Osteocyte (in vitro differentiated cells): Measurements from ENCODE around the gene FBXW4. TPM values are rescaled to one million over a fixed set of nuclear protein-coding genes. Genes with fewer than 3 reads are reported as not detected.

Source experiments
- DNase-seq: peaks from one replicate; pipeline ENCODE4 v3.0.0; 2021; ENCODE audit warnings: mixed read lengths; ENCODE audit not compliant: unreplicated experiment; ENCODE audit errors: extremely low spot score
- H3K27ac Mint-ChIP-seq: one replicate; pipeline ENCODE4 v1.8.0; 2021; ENCODE audit warnings: mild to moderate bottlenecking, mixed read lengths; ENCODE audit not compliant: unreplicated experiment
- H3K27me3 Mint-ChIP-seq: one replicate; pipeline ENCODE4 v1.8.0; 2021; ENCODE audit warnings: mixed read lengths; ENCODE audit not compliant: unreplicated experiment
- H3K36me3 Mint-ChIP-seq: one replicate; pipeline ENCODE4 v1.8.0; 2021; ENCODE audit warnings: mixed read lengths; ENCODE audit not compliant: unreplicated experiment
- H3K4me1 Mint-ChIP-seq: one replicate; pipeline ENCODE4 v1.8.0; 2021; ENCODE audit warnings: mixed read lengths; ENCODE audit not compliant: unreplicated experiment
- H3K4me3 Mint-ChIP-seq: one replicate; pipeline ENCODE4 v1.8.0; 2021; ENCODE audit warnings: mild to moderate bottlenecking, moderate library complexity, mixed read lengths; ENCODE audit not compliant: unreplicated experiment
- H3K9me3 Mint-ChIP-seq: one replicate; pipeline ENCODE4 v1.8.0; 2021; ENCODE audit warnings: mixed read lengths; ENCODE audit not compliant: unreplicated experiment
- CTCF ChIP-seq: fragments of 200-600 bp; sonication (generic); IDR thresholded peaks from 2 replicates; pipeline ENCODE4 v1.5.0; 2021; ENCODE audit warnings: antibody characterized with exemption, mild to moderate bottlenecking, moderate library complexity
- total RNA-seq: library from RNA; stranded (reverse); gene quantifications from 2 replicates; pipeline ENCODE4 v1.2.1, GENCODE V29; 2021

FBXW4 gene
- total RNA-seq, 1 donor from 2014 or later: 44.6 TPM

- H3K36me3 Mint-ChIP-seq: peaks cover 1% of the 10 kb centered on the region
- no peak for DNase-seq
- no peak overlapping the region for H3K4me3 Mint-ChIP-seq
- H3K4me1 Mint-ChIP-seq: peaks cover 25% of the 10 kb centered on the region
- TF ChIP-seq CTCF: no peak
- no peaks in the 10 kb centered on the region for H3K9me3 Mint-ChIP-seq
- H3K27me3 Mint-ChIP-seq: no peaks in the 10 kb centered on the region
- no peak overlapping the region for H3K27ac Mint-ChIP-seq
These were observed 1.7 kb upstream of the FBXW4 start for GRCh38 chr10:101696632-101697031.

DNA sequence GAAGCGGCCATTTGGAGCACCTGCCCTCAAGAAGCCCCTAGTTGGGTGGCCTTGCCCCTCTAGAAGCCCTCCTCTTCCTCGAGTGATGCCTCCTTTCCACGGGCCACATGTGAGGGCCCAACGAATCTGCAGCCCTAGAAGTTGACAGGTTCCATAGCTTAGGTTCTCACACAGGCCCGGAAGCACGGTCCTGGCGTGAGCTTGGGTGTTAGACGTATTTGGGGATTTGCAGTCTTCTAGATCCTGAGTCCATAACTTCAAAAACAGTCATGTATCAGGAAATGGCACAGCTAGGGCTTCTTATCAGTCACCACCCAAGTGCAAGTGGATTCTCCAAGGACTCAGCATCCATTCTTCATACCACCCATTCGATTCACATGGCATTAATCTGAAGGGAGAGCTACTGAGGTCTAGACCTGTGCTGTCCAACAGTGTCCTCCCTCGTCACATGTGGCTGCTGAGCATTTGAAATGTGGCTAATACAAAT lies 477 bp upstream of the FBXW4 start:
- TF ChIP-seq CTCF: no peak
- Mint-ChIP-seq H3K4me3 (peak overlapping the region; percentile 73), H3K9me3 (no peaks in the 10 kb centered on the region), H3K36me3 (peaks cover under 1% of the 10 kb centered on the region), H3K27ac (peak overlapping the region; percentile 80), H3K4me1 (peaks cover 28% of the 10 kb centered on the region), H3K27me3 (no peaks in the 10 kb centered on the region)
- no peak for DNase-seq

DNA sequence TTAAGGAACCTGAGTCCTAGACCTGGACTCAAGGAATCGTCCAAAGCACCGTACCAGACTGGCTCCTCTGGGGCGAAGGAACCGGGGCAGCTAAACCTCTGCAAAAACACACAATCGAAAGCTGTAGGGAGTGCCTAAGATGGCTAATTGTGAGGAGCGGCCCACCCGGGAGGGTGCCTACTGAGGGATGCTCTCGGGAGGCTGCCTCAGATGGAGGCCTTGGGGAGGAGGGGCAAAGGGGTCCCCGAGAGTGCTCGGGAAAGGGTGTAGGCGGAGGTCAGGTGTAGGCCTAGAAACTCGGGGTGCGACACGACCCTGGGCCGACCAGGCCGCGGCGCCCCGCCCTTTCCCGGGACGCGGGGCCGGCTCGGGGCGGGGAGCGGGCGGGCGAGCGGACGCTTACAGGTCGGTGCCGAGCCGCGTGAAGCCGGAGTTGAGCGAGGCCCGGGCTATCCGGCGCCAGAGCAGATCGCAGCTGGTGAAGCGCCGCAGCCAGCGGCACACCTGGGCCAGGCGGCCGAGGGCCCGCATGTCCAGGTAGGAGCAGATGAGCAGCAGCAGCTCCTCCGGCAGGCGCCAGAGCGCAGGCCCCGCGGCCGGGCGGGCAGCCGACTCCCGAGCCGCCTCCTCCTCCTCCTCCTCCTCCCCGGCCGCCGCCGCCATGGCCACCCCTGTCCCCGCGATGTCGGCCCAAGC lies 844 bp downstream of the FBXW4 start:
- Mint-ChIP-seq H3K4me1 (peaks cover 28% of the 10 kb centered on the region), H3K27me3 (no peaks in the 10 kb centered on the region), H3K4me3 (peak overlapping the region; percentile 96), H3K36me3 (no peaks in the 10 kb centered on the region), H3K9me3 (no peaks in the 10 kb centered on the region), H3K27ac (peak overlapping the region; percentile 99)
- TF ChIP-seq CTCF: no peak
- DNase-seq: peak; percentile 88

DNA sequence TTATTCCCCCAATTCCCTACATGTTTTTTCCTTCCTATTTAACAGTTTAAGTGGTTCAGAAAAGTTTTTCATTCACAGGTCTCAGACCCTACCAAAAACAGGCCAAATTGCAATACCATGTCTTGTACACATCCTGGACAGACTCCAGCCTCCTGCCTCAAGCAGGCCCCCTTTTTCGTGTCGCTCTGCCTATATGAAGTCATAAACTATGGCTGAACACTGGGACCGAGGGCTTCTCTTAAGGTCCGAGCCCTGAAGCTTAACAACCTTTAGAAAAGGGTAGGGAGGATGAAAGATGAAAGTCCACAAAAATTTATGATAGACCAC lies 1.4 kb downstream of the FBXW4 start:
- H3K4me3 Mint-ChIP-seq: peak overlapping the region; percentile 96
- H3K36me3 Mint-ChIP-seq: peaks cover 4% of the 10 kb centered on the region
- no peaks in the 10 kb centered on the region for H3K27me3 Mint-ChIP-seq
- H3K4me1 Mint-ChIP-seq: peaks cover 28% of the 10 kb centered on the region
- no peak for DNase-seq
- TF ChIP-seq CTCF: no peak
- peak overlapping the region; percentile 99 for H3K27ac Mint-ChIP-seq
- no peaks in the 10 kb centered on the region for H3K9me3 Mint-ChIP-seq

GRCh38 chr10:101691081-101691480 lies 3.9 kb downstream of the FBXW4 start:
- Mint-ChIP-seq H3K36me3 (peaks cover 12% of the 10 kb centered on the region), H3K4me3 (no peak overlapping the region), H3K4me1 (peaks cover 37% of the 10 kb centered on the region)

More at GRCh38 chr10:101691081-101691480, 3.9 kb downstream of the FBXW4 start:
- Mint-ChIP-seq H3K27me3 (no peaks in the 10 kb centered on the region), H3K9me3 (no peaks in the 10 kb centered on the region), H3K27ac (no peak overlapping the region)
- DNase-seq: no peak
- TF ChIP-seq CTCF: no peak
